Measurements from ENCODE around the gene CRTC3. TPM values are rescaled to one million over a fixed set of nuclear protein-coding genes. Genes with fewer than 3 reads are reported as not detected.

Gene CRTC3
- total and polyA plus RNA-seq, 2 of the 13 experiments (the other 11 are each of a cell fraction or from before 2014, with no cell fraction given): 8.4 to 11.8 TPM

DNA sequence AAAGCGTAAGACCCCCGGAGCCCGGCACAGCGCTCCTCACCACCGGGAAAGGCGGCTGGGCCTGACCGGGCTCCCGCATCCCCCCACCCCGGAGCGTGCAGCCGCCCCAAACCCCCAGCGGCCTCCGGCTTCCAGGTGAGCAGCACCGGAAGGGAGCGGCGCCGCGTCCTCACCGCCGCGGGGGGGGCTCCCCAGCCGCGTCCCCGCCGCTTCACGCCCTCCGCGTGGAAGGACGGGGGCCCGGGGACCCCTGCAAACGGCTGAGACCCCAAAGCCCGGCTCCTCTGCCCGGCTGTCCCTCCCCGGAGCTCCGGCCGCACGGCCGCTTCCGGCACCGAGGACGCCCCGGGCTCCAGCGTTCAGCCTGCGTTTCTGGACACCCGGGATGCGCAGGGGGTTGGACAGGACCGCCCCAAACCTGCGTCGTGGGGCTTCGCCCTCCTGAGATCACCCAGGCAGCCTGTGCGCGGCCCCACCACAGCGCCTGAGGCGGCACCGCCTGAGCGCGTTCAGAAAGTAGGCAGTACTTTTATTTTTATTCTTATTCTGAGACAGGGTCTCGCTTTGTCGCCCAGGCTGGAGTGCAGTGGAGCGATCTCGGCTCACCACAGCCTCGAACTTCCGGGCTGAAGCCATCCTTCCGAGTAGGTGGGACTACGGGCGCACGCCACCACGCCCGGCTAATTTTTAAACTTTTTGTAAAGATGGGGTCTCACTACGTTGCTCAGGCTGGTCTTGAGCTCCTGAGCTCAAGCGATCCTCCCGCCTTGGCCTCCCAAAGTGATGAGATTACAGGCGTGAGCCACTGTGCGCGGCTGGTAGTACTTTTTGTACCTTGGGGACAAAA, 135.8 kb downstream of the CRTC3 start (continued):
- TF ChIP-seq, protein P1, sequence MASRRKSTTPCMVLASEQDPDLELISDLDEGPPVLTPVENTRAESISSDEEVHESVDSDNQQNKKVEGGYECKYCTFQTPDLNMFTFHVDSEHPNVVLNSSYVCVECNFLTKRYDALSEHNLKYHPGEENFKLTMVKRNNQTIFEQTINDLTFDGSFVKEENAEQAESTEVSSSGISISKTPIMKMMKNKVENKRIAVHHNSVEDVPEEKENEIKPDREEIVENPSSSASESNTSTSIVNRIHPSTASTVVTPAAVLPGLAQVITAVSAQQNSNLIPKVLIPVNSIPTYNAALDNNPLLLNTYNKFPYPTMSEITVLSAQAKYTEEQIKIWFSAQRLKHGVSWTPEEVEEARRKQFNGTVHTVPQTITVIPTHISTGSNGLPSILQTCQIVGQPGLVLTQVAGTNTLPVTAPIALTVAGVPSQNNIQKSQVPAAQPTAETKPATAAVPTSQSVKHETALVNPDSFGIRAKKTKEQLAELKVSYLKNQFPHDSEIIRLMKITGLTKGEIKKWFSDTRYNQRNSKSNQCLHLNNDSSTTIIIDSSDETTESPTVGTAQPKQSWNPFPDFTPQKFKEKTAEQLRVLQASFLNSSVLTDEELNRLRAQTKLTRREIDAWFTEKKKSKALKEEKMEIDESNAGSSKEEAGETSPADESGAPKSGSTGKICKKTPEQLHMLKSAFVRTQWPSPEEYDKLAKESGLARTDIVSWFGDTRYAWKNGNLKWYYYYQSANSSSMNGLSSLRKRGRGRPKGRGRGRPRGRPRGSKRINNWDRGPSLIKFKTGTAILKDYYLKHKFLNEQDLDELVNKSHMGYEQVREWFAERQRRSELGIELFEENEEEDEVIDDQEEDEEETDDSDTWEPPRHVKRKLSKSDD (CRISPR knock-in tag; IDR thresholded peaks at IDR 0.05; ENCODE audit: low read depth): no peak
- TF ChIP-seq, protein P2, sequence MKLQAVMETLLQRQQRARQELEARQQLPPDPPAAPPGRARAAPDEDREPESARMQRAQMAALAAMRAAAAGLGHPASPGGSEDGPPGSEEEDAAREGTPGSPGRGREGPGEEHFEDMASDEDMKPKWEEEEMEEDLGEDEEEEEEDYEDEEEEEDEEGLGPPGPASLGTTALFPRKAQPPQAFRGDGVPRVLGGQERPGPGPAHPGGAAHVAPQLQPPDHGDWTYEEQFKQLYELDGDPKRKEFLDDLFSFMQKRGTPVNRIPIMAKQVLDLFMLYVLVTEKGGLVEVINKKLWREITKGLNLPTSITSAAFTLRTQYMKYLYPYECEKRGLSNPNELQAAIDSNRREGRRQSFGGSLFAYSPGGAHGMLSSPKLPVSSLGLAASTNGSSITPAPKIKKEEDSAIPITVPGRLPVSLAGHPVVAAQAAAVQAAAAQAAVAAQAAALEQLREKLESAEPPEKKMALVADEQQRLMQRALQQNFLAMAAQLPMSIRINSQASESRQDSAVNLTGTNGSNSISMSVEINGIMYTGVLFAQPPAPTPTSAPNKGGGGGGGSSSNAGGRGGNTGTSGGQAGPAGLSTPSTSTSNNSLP (IDR thresholded peaks at IDR 0.05; ENCODE audit: low read depth, low read length): no peak
- TF ChIP-seq ZEB1 (IDR thresholded peaks at IDR 0.05; ENCODE audit: insufficient replicate concordance, low read depth) (no peak), GABPB1 (CRISPR knock-in tag; IDR thresholded peaks at IDR 0.05) (peak; percentile 80), ERF (CRISPR knock-in tag; IDR thresholded peaks at IDR 0.05) (0 out of 2 replicates have a peak, but pooled peaks have one; percentile 17), ZSCAN21 (CRISPR knock-in tag; IDR thresholded peaks at IDR 0.05; ENCODE audit: borderline replicate concordance) (no peak), ELF3 (CRISPR knock-in tag; IDR thresholded peaks at IDR 0.05) (no peak; the same call in 1 of the 2 replicates), HNRNPLL (IDR thresholded peaks at IDR 0.05; ENCODE audit: low read depth, low read length, poor library complexity, severe bottlenecking) (peak; percentile 63), HDAC2 (CRISPR knock-in tag; IDR thresholded peaks at IDR 0.05) (no peak), KDM6A (CRISPR knock-in tag; IDR thresholded peaks at IDR 0.05; ENCODE audit: low read depth) (no peak), FOXK2 (IDR thresholded peaks at IDR 0.05) (no peak), SRF (IDR thresholded peaks at IDR 0.05; ENCODE audit: low read depth, low read length) (no peak), GATAD2A (CRISPR knock-in tag; IDR thresholded peaks at IDR 0.05) (0 out of 2 replicates have a peak, but pooled peaks have one; percentile 11)
- TF ChIP-seq, protein P3, sequence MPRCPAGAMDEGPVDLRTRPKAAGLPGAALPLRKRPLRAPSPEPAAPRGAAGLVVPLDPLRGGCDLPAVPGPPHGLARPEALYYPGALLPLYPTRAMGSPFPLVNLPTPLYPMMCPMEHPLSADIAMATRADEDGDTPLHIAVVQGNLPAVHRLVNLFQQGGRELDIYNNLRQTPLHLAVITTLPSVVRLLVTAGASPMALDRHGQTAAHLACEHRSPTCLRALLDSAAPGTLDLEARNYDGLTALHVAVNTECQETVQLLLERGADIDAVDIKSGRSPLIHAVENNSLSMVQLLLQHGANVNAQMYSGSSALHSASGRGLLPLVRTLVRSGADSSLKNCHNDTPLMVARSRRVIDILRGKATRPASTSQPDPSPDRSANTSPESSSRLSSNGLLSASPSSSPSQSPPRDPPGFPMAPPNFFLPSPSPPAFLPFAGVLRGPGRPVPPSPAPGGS (CRISPR knock-in tag; IDR thresholded peaks at IDR 0.05): 0 out of 2 replicates have a peak, but pooled peaks have one; percentile 20
- TF ChIP-seq, protein P4, sequence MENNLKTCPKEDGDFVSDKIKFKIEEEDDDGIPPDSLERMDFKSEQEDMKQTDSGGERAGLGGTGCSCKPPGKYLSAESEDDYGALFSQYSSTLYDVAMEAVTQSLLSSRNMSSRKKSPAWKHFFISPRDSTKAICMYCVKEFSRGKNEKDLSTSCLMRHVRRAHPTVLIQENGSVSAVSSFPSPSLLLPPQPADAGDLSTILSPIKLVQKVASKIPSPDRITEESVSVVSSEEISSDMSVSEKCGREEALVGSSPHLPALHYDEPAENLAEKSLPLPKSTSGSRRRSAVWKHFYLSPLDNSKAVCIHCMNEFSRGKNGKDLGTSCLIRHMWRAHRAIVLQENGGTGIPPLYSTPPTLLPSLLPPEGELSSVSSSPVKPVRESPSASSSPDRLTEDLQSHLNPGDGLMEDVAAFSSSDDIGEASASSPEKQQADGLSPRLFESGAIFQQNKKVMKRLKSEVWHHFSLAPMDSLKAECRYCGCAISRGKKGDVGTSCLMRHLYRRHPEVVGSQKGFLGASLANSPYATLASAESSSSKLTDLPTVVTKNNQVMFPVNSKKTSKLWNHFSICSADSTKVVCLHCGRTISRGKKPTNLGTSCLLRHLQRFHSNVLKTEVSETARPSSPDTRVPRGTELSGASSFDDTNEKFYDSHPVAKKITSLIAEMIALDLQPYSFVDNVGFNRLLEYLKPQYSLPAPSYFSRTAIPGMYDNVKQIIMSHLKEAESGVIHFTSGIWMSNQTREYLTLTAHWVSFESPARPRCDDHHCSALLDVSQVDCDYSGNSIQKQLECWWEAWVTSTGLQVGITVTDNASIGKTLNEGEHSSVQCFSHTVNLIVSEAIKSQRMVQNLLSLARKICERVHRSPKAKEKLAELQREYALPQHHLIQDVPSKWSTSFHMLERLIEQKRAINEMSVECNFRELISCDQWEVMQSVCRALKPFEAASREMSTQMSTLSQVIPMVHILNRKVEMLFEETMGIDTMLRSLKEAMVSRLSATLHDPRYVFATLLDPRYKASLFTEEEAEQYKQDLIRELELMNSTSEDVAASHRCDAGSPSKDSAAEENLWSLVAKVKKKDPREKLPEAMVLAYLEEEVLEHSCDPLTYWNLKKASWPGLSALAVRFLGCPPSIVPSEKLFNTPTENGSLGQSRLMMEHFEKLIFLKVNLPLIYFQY (CRISPR knock-in tag; IDR thresholded peaks at IDR 0.05; ENCODE audit: borderline replicate concordance): 0 out of 2 replicates have a peak, but pooled peaks have one; percentile 23
- TF ChIP-seq, protein P5, sequence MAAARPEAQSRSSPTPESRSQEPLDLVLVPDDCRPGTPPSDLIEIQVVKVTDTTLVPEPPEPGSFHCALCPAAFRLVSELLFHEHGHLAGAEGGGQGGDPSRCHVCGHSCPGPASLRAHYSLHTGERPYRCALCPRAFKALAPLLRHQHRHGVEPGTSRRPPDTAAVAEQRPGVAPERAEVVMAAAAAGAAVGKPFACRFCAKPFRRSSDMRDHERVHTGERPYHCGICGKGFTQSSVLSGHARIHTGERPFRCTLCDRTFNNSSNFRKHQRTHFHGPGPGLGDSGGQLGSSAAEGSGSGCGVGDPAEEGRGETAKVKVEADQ (CRISPR knock-in tag; IDR thresholded peaks at IDR 0.05; ENCODE audit: borderline replicate concordance): peak; percentile 78; the same call in 1 of the 2 replicates
